BE2C (cell line): ENCODE results near the gene WDFY2.

Source experiments
- DNase-seq: peaks from one replicate; pipeline ENCODE4 v3.0.0-alpha.2; 2020
- H3K27me3 ChIP-seq: fragments of 250-450 bp; sonication (Bioruptor Pico); 2 replicates; pipeline ENCODE4 v1.5.1; 2020; ENCODE audit warnings: mild to moderate bottlenecking
- H3K36me3 ChIP-seq: fragments of 250-450 bp; sonication (Bioruptor Pico); 2 replicates; pipeline ENCODE4 v1.5.1; 2020; ENCODE audit warnings: mild to moderate bottlenecking
- H3K4me1 ChIP-seq: fragments of 250-450 bp; sonication (Bioruptor Pico); 2 replicates; pipeline ENCODE4 v1.5.1; 2020
- H3K4me3 ChIP-seq: 2 replicates; pipeline ENCODE4 v1.5.1; 2011; ENCODE audit warnings: low read depth, low read length
- H3K9me3 ChIP-seq: fragments of 250-450 bp; sonication (Bioruptor Pico); 2 replicates; pipeline ENCODE4 v1.5.1; 2020
- TF ChIP-seq, protein P1 (sequence below): IDR thresholded peaks from 2 replicates; pipeline ENCODE4 v1.5.1; 2012; ENCODE audit warnings: mild to moderate bottlenecking, low read depth, low read length

The WDFY2 gene

DNA sequence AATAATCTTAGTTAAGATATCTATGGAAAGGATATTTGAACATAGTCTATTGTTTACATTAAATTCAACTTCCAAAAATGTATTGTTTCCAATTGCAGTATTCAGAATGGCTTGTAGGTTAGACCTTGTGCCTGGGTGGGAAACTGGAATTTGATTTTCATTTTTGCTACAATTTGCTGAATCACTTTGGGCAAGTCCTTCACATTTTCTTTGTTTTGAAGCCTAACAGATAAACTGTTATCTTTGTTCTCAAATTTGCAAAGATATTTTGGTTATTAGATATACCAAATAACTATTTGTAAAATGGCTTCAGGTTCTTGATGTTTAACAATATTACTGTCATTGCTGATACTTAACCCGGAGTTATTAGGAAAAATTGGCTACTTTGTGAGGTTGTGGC lies 82.6 kb downstream of the WDFY2 start:
- no peaks in the 10 kb centered on the region for H3K9me3 ChIP-seq
- H3K4me1 ChIP-seq = no peaks in the 10 kb centered on the region; the same call in 1 of the 2 replicates
- no peaks in the 10 kb centered on the region for H3K36me3 ChIP-seq
- TF ChIP-seq, protein P1, sequence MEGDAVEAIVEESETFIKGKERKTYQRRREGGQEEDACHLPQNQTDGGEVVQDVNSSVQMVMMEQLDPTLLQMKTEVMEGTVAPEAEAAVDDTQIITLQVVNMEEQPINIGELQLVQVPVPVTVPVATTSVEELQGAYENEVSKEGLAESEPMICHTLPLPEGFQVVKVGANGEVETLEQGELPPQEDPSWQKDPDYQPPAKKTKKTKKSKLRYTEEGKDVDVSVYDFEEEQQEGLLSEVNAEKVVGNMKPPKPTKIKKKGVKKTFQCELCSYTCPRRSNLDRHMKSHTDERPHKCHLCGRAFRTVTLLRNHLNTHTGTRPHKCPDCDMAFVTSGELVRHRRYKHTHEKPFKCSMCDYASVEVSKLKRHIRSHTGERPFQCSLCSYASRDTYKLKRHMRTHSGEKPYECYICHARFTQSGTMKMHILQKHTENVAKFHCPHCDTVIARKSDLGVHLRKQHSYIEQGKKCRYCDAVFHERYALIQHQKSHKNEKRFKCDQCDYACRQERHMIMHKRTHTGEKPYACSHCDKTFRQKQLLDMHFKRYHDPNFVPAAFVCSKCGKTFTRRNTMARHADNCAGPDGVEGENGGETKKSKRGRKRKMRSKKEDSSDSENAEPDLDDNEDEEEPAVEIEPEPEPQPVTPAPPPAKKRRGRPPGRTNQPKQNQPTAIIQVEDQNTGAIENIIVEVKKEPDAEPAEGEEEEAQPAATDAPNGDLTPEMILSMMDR = no peak
- no peak for DNase-seq
- no peaks in the 10 kb centered on the region for H3K27me3 ChIP-seq
- no peak overlapping the region for H3K4me3 ChIP-seq

DNA sequence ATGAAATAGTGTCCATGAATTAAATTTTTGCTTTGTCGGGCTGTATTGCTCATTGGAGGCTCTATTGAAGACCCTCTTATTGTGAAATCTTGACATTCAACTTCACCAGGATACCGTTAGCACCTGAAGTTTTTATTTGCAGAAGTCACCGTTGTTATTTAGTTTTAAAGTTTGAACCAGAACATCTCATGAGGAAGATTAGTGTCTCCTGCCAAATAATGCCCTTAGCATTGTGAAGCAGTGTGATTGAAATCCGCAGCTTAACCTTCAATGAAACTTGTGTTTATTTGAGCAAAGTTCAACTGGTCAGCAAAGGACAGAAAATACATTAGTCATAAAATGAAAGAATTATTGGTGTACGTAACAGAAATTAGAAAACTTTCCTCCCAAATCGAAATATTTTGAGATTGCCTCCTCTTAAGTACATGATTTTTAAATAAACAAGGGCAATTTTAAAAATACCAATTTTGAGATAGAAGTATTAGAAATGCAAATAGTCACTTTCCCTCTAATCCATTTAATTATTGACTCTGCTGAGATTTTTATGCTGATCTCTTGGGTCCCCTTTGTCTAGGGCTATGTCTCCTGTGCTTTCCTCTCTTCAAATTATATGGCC lies 84.4 kb downstream of the WDFY2 start:
- Histone ChIP-seq H3K27me3 (no peaks in the 10 kb centered on the region), H3K36me3 (no peaks in the 10 kb centered on the region), H3K9me3 (no peaks in the 10 kb centered on the region), H3K4me1 (no peaks in the 10 kb centered on the region; the same call in 1 of the 2 replicates), H3K4me3 (no peak overlapping the region)
- TF ChIP-seq, protein P1 = no peak
- no peak for DNase-seq

DNA sequence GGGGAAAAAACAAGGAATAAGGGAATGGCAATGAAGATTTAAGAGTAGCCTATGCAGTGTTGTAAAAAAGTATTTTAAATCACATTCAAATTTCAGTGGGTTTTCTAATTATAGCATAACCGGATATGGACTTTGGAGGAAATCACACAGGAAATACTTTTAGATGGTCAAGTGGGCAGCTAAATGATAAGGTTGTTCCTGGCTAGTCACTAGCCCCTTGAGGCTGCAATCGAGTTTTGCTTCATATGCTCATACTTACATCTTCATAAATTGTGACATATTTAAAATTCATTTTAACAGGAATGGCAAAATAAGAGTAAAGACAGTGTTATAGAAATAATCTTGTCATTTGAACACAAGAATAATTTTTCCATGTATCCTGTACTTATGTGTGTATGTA lies 88.9 kb downstream of the WDFY2 start:
- H3K9me3 ChIP-seq = no peaks in the 10 kb centered on the region
- no peak overlapping the region for H3K4me3 ChIP-seq
- no peaks in the 10 kb centered on the region for H3K4me1 ChIP-seq
- no peaks in the 10 kb centered on the region for H3K27me3 ChIP-seq
- TF ChIP-seq, protein P1 = no peak
- no peaks in the 10 kb centered on the region for H3K36me3 ChIP-seq
- no peak for DNase-seq

DNA sequence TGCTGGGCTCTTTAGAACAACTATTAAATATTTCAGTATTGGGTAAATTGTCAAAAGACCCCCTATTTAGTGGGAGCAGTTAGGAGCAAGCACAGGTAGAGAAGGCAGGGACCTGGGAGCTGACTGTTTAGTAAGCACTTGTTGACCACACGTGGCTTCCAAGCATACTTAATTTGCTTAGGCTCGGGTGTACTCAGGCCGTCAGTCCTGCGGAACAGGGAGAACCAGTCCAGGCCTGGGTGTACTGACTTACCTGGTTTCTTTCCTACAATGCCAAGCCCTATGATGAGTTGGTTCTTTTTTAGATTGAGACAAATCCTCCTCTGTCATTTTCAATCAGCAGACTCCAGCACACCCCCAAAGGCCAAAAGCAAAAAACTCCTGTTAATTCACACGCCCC lies 90.0 kb downstream of the WDFY2 start:
- DNase-seq = no peak
- Histone ChIP-seq H3K4me3 (no peak overlapping the region), H3K4me1 (no peaks in the 10 kb centered on the region), H3K27me3 (no peaks in the 10 kb centered on the region), H3K36me3 (no peaks in the 10 kb centered on the region), H3K9me3 (no peaks in the 10 kb centered on the region)
- TF ChIP-seq, protein P1 = no peak

DNA sequence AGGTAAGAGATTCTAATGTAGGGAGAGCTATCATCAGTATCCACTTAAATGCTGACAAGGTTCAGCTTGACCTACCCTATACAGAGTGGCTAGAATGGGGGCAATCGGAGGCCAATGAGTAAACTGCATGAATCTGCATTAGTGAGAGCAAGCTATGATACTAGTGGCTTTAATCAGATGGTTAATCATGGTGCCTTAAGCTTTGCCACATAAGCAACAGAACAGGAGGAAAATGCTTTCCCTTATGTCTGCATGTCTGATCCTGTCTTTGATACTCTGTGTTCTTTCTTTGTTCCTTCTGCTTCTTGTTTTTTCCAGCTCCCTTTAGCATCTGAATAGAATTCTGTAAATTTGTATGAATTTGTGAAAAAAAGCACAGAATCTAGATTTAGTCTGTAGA lies 91.1 kb downstream of the WDFY2 start:
- no peaks in the 10 kb centered on the region for H3K36me3 ChIP-seq
- H3K27me3 ChIP-seq = no peaks in the 10 kb centered on the region
- DNase-seq = no peak
- no peaks in the 10 kb centered on the region for H3K9me3 ChIP-seq
- no peak overlapping the region for H3K4me3 ChIP-seq
- H3K4me1 ChIP-seq = no peaks in the 10 kb centered on the region
- TF ChIP-seq, protein P1 = no peak

DNA sequence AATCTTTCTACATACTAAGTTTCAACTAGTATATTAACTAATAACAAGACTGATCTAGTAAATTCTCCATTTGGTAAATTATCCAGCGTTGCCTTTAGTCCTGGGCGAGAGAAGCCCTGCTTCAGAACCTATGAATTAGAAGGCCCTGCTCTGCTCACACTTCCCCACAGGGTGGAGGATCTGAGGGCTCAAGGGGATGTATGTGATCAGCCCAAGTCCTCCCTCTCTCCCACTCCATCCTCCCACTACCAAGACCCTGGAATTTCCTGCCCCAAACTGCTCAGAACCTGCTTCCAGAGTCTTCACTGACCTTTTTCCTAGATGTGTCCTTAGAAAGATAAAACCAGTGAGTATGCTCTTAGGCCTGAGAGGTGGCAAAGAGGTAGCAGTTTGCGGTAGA lies 91.6 kb downstream of the WDFY2 start:
- Histone ChIP-seq H3K4me1 (no peaks in the 10 kb centered on the region), H3K4me3 (no peak overlapping the region), H3K9me3 (no peaks in the 10 kb centered on the region), H3K36me3 (no peaks in the 10 kb centered on the region), H3K27me3 (no peaks in the 10 kb centered on the region)
- no peak for DNase-seq
- TF ChIP-seq, protein P1 = no peak
